CD4-positive, alpha-beta T cell treated with Interleukin-17A for 1 hour (primary cell): Measurements from ENCODE around the gene ADRA2C.

Source experiments
- DNase-seq: peaks from one replicate; pipeline ENCODE4 v3.0.0-alpha.2; 2020

The ADRA2C gene

GRCh38 chr4:3762264-3762663 is 3.9 kb upstream of the ADRA2C start:
- no peak for DNase-seq

GRCh38 chr4:3762753-3763549 is 3.2 kb upstream of the ADRA2C start:
- DNase-seq = no peak

- no peak for DNase-seq
These were observed 732 bp upstream of the ADRA2C start for GRCh38 chr4:3765271-3766035.

- DNase-seq = no peak
These were observed 792 bp downstream of the ADRA2C start for GRCh38 chr4:3766785-3767569.

GRCh38 chr4:3767570-3768288 is 1.5 kb downstream of the ADRA2C start:
- no peak for DNase-seq

- DNase-seq = no peak
These were observed 2.9 kb downstream of the ADRA2C start for GRCh38 chr4:3768842-3769641.

- DNase-seq = no peak
These were observed 3.5 kb downstream of the ADRA2C start for GRCh38 chr4:3769642-3770184.

GRCh38 chr4:3770323-3771163 is 4.4 kb downstream of the ADRA2C start:
- no peak for DNase-seq

- no peak for DNase-seq
These were observed 5.1 kb downstream of the ADRA2C start for GRCh38 chr4:3771164-3771809.

- no peak for DNase-seq
These were observed 5.8 kb downstream of the ADRA2C start for GRCh38 chr4:3771939-3772495.

GRCh38 chr4:3772632-3773031 is 6.4 kb downstream of the ADRA2C start:
- no peak for DNase-seq

GRCh38 chr4:3773552-3774001 is 7.4 kb downstream of the ADRA2C start:
- no peak for DNase-seq

- no peak for DNase-seq
These were observed 8.2 kb downstream of the ADRA2C start for GRCh38 chr4:3774253-3774883.

GRCh38 chr4:3775005-3775404 is 8.8 kb downstream of the ADRA2C start:
- DNase-seq = no peak

GRCh38 chr4:3775576-3775975 is 9.4 kb downstream of the ADRA2C start:
- DNase-seq = no peak

GRCh38 chr4:3776166-3777032 is 10.2 kb downstream of the ADRA2C start:
- DNase-seq = no peak

- no peak for DNase-seq
These were observed 10.8 kb downstream of the ADRA2C start for GRCh38 chr4:3777033-3777390.

GRCh38 chr4:3777669-3778068 is 11.5 kb downstream of the ADRA2C start:
- DNase-seq = no peak
